Testis (tissue), 2 donors: ENCODE results near the gene TASOR.

Source experiments
- CTCF ChIP-seq, 3 experiments: fragments of 450-650 bp in 2 of 3; fragments of 200-600 bp in 1 of 3; sonication (generic) in 1 of 3; IDR thresholded peaks; one replicate each; pipeline ENCODE4 v1.5.1; 2016 to 2019; ENCODE audit warnings: antibody characterized with exemption in 3 of 3, mild to moderate bottlenecking in 2 of 3, moderate library complexity in 1 of 3
- POLR2A ChIP-seq: fragments of 450-650 bp; IDR thresholded peaks from one replicate; pipeline ENCODE4 v1.6.1; 2017; ENCODE audit warnings: antibody characterized with exemption, mild to moderate bottlenecking, moderate library complexity

GRCh38 chr3:56688191-56688590, 5.1 kb upstream of the TASOR start:
- TF ChIP-seq CTCF (IDR thresholded peaks at IDR 0.05) (no peak), POLR2A (no peak)
